GM12873 (cell line): ENCODE measurements around the gene TAF11.

Experiments used
- CTCF ChIP-seq: IDR thresholded peaks from 2 replicates; pipeline ENCODE4 v1.5.1; 2012; ENCODE audit warnings: low read depth, mild to moderate bottlenecking, moderate library complexity, low read length, control low read depth; ENCODE audit not compliant: insufficient read depth; ENCODE audit errors: missing control alignments

The TAF11 gene

GRCh38 chr6:34912715-34913464, 25.0 kb upstream of the TAF11 start:
- no peak for TF ChIP-seq CTCF

GRCh38 chr6:34911822-34912221, 24.0 kb upstream of the TAF11 start:
- TF ChIP-seq CTCF, result no peak

- no peak for TF ChIP-seq CTCF
These were observed 21.6 kb upstream of the TAF11 start for GRCh38 chr6:34909320-34909883.

GRCh38 chr6:34908194-34908593, 20.4 kb upstream of the TAF11 start:
- no peak for TF ChIP-seq CTCF

GRCh38 chr6:34906826-34907225, 19.0 kb upstream of the TAF11 start:
- TF ChIP-seq CTCF, result no peak

GRCh38 chr6:34904990-34905613, 17.3 kb upstream of the TAF11 start:
- TF ChIP-seq CTCF, result no peak

GRCh38 chr6:34901930-34902329, 14.1 kb upstream of the TAF11 start:
- no peak for TF ChIP-seq CTCF
